Transverse colon (tissue), 4 donors: ENCODE data around the gene RPA1. TPM values are rescaled to one million over a fixed set of nuclear protein-coding genes. Genes with fewer than 3 reads are reported as not detected.

ENCODE experiments used
- DNase-seq: peaks from one replicate; pipeline ENCODE4 v3.0.0-alpha.2; 2019
- H3K27ac ChIP-seq, 4 donors: fragments of 200-600 bp; sonication (generic); 2 replicates each; pipeline ENCODE4 v1.5.1; 2016 to 2018; ENCODE audit warnings: inconsistent platforms in 4 of 4
- H3K27me3 ChIP-seq: fragments of 200-600 bp; sonication (generic); 2 replicates; pipeline ENCODE4 v1.5.1; 2017; ENCODE audit warnings: inconsistent platforms
- H3K36me3 ChIP-seq, 4 donors: fragments of 200-600 bp; sonication (generic); 2 replicates each; pipeline ENCODE4 v1.5.1; 2017 to 2019; ENCODE audit warnings: inconsistent platforms in 4 of 4
- H3K4me1 ChIP-seq, 4 donors: fragments of 200-600 bp; sonication (generic); 2 replicates each; pipeline ENCODE4 v1.5.1; 2017 to 2020; ENCODE audit warnings: inconsistent platforms in 4 of 4
- H3K4me3 ChIP-seq, 4 donors: fragments of 200-600 bp; sonication (generic); 1 replicate in 1 of 4; 2 replicates in 3 of 4; pipeline versions ENCODE4 v1.5.1 to v1.6.1; 2017 to 2019; ENCODE audit warnings: inconsistent platforms in 4 of 4
- H3K9me3 ChIP-seq, 2 donors: fragments of 200-600 bp; sonication (generic); 2 replicates each; pipeline ENCODE4 v1.5.1; 2017 to 2019; ENCODE audit warnings: inconsistent platforms in 2 of 2
- CTCF ChIP-seq, 5 experiments: fragments of 200-600 bp in 3 of 5; fragments of 450-650 bp in 2 of 5; sonication (generic) in 3 of 5; IDR thresholded peaks; 1 replicate in 2 of 5; 2 replicates in 3 of 5; pipeline ENCODE4 v1.5.1; 2016 to 2017; ENCODE audit warnings: antibody characterized with exemption in 5 of 5, inconsistent platforms in 3 of 5, mild to moderate bottlenecking in 2 of 5, moderate library complexity in 1 of 5
- EP300 ChIP-seq: sonication (generic); formaldehyde crosslinking; IDR thresholded peaks from one replicate; pipeline ENCODE4 v1.6.1; 2017; ENCODE audit warnings: antibody characterized with exemption, low read depth
- POLR2A ChIP-seq: fragments of 450-650 bp; IDR thresholded peaks from one replicate; pipeline ENCODE4 v1.6.1; 2016; ENCODE audit warnings: antibody characterized with exemption, mild to moderate bottlenecking, moderate library complexity
- POLR2AphosphoS5 ChIP-seq, 3 donors: sonication (generic); formaldehyde crosslinking; IDR thresholded peaks; one replicate each; pipeline ENCODE4 v1.6.1; 2016; ENCODE audit warnings: antibody characterized with exemption in 3 of 3
- WGBS, 2 donors: methylation state at CpG; one replicate each; pipeline ENCODE4 v1.1.5; 2018; ENCODE audit warnings: low coverage in 1 of 2; 5-methylcytosine and 5-hydroxymethylcytosine counted together
- in situ Hi-C, 4 donors: fragments of 200-750 bp; cut with MboI; loops; one replicate each; pipeline versions ENCODE4 v1.15.0 to v1.15.1; 2017; ENCODE audit warnings: low sequenced_read_pairs in 3 of 4, low pct_ligation_motif_present in 1 of 4, low pct_unique_long_range_greater_than_20kb in 1 of 4
- intact Hi-C: fragments of 100-400 bp; cut with DNase I; formaldehyde crosslinking; loops from one replicate; pipeline ENCODE4 v1.15.1; 2023; ENCODE audit warnings: low total_unique reads
- total RNA-seq, 4 donors: library from RNA; depleted of rRNA; stranded (reverse); fragments of >200 nt; gene quantifications; one replicate each; pipeline ENCODE4 v1.1.0, GENCODE V29; 2016

RPA1 gene
- total RNA-seq, 4 donors from 2014 or later, result 6.4 to 160 (median 23.9) TPM

DNA sequence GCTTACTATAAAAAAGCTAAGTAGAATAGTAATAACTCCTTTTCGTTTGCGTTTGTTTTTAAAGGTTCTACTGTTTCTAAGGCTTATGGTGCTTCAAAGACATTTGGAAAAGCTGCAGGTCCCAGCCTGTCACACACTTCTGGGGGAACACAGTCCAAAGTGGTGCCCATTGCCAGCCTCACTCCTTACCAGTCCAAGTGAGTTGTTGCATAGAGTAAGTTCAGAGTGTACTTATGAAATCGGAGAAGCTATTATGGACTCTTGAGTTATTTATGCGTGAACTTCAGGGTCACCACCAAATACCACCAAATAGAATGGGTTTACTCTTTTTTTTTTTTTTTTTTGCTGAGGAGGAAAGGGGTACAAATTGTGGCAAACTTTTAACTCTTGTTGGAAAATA, 45.8 kb downstream of the RPA1 start:
- no peaks in the 10 kb centered on the region for H3K9me3 ChIP-seq

DNA sequence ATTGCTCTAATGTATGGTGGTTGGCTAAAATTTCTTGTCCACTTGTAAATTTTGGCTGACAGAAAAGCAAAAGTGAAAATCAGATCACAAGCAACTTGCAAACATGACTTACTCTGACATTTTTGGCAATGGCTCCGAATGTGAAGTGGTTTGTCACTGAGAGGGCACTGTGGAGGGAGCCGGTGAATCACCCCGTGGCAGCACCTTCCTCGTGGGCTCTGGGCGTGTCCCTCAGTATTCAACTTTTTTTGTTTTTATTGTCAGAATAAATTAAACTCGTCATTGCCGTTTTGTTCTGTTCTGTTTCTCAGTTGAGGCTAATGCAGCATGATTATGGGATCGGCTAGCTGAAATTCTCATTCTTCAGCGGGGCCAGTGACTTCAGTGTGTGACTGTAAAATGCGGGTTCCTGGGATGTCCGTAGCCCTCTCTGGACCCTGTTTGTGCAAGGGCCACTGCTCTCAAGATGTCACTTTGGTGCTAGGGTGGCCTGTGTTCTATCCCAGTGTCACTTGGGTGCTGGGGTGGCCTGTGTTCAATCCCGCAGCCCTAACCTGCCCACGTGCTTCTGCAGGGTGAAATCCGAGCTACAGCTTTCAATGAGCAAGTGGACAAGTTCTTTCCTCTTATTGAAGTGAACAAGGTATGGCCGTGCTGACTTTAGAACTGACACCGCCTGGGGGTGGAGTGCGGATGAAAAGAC, 48.8 kb downstream of the RPA1 start:
- H3K4me1 ChIP-seq, result no peaks in the 10 kb centered on the region
- H3K27ac ChIP-seq, result no peak overlapping the region
- no peak overlapping the region for H3K4me3 ChIP-seq
- in situ Hi-C loops (loop anchor here in 1 of 4 donors (25.0 kb wide), 1 partner anchor 409 kb away; no protein-coding TSS in a partner anchor), intact Hi-C loops (no loop called here)
- DNase-seq, result no peak
- WGBS, 2 donors, result 87 to 88% methylated on average over 7 to 17 of the region's 17 CpGs
- no peaks in the 10 kb centered on the region for H3K9me3 ChIP-seq
- peaks cover 0 to 58% (median 26%) of the 10 kb centered on the region in 4 donors for H3K36me3 ChIP-seq
- no peaks in the 10 kb centered on the region for H3K27me3 ChIP-seq
- TF ChIP-seq POLR2AphosphoS5 (IDR thresholded peaks at IDR 0.05) (no peak), EP300 (no peak), CTCF (IDR thresholded peaks at IDR 0.05) (no peak), POLR2A (no peak)

More for the DNA sequence above, 45.8 kb downstream of the RPA1 start:
- TF ChIP-seq EP300 (no peak), CTCF (IDR thresholded peaks at IDR 0.05) (no peak), POLR2AphosphoS5 (IDR thresholded peaks at IDR 0.05) (no peak), POLR2A (no peak)
- H3K4me3 ChIP-seq, result no peak overlapping the region
- intact Hi-C loops, result no loop called here
- WGBS, 2 donors, result 78 to 91% methylated on average over 4 of the region's 4 CpGs
- in situ Hi-C loops, result loop anchor here in 1 of 4 donors (25.0 kb wide), 1 partner anchor 412 kb away; no protein-coding TSS in a partner anchor
- no peaks in the 10 kb centered on the region for H3K27me3 ChIP-seq
- peaks cover 0 to 57% (median 26%) of the 10 kb centered on the region in 4 donors for H3K36me3 ChIP-seq
- H3K4me1 ChIP-seq, result no peaks in the 10 kb centered on the region
- DNase-seq, result no peak
- no peak overlapping the region for H3K27ac ChIP-seq

DNA sequence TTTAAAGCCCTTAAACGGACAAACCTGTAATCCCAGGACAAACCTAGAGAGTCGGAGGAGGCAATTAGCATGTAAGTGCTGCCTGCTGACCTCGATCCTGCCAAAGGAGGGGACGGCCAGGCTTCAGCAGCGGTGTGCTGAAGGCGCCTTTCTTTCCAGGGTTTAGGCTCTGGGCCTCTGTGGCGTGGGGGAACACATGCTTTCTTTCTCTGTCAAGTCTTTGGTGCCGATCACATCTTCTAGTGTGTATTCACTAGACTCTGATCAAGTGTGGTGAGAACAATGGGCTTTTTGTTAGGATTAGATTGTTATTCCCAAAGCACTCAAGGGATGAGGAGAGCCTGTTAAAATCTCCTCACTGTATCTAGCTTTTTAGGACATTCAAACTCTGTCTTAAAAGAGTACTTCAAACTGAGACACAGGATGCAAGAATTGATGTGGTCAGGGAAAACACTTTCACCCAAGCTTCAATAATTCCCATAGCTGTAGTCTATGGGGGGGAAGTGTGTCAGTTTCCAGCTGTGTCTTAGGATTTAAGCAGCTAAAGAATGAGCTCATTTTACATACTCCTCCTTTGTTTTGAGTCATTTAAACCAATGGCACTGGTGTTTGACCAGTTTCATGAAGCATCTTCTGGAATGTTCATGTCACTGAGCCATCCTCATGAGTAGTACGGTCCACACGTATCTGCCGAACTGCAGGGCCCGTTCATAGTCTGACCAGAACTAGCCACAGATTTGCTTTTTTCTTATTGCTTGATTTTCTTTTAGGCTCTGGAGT, 51.2 kb downstream of the RPA1 start:
- in situ Hi-C loops, result loop anchor here in 1 of 4 donors (25.0 kb wide), 1 partner anchor 406 kb away; no protein-coding TSS in a partner anchor
- no peak overlapping the region for H3K27ac ChIP-seq

More for the DNA sequence above, 51.2 kb downstream of the RPA1 start:
- 71 to 88% methylated on average over 4 to 12 of the region's 12 CpGs for WGBS, 2 donors
- no peak for DNase-seq
- H3K27me3 ChIP-seq, result no peaks in the 10 kb centered on the region
- intact Hi-C loops, result no loop called here
- no peak overlapping the region for H3K4me3 ChIP-seq
- TF ChIP-seq EP300 (no peak), CTCF (IDR thresholded peaks at IDR 0.05) (no peak), POLR2A (no peak), POLR2AphosphoS5 (IDR thresholded peaks at IDR 0.05) (no peak)
- no peaks in the 10 kb centered on the region for H3K9me3 ChIP-seq
- peaks cover 0 to 70% (median 29%) of the 10 kb centered on the region in 4 donors for H3K36me3 ChIP-seq
- no peaks in the 10 kb centered on the region for H3K4me1 ChIP-seq
